ENCODE measurements around the gene CD82.

DNA sequence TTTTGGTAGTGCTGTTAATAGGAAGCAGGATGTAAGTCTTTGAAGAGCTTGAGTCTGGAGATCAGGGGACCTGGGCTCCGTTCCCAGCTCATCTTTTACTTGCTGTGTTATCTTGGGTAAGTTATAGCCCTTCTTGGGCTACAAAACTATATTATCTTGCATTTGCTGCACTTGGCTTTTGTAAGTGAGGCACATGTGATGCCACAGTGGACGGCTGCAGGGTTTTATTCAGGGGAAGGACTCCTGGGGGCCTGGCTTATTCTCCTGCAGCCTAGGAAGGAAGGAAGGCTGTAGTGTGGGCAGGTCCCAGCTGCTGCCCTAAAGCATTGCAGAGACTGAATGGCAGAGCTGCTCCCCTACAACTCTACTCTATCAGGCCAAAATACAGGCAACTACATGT is 6.4 kb downstream of the CD82 start:
- TF ChIP-seq EZH2 (IDR thresholded peaks at IDR 0.05) = no peak
- TF ChIP-seq POLR2AphosphoS5 (IDR thresholded peaks at IDR 0.05; ENCODE audit: borderline replicate concordance, low read depth, low read length) = no peak
- no peak for TF ChIP-seq FOXP2 (optimal IDR thresholded peaks at IDR 0.05; ENCODE audit: control extremely low read depth, extremely low read length, insufficient read depth)

Data from SK-N-MC (cell line).